IMR-90 (cell line): ENCODE data around the gene GALNT9. TPM values are rescaled to one million over a fixed set of nuclear protein-coding genes. Genes with fewer than 3 reads are reported as not detected.

Experiments
- ATAC-seq: fragments of 200-7000 bp; cut with Tn5 transposase; 2 replicates; pipeline ENCODE4 v1.9.1; 2020; ENCODE audit warnings: low read depth, mild to moderate bottlenecking, moderate library complexity
- BruUV-seq: library from RNA; stranded (reverse); fragments of 400-500 nt; replicated peaks from 2 replicates; lab custom pipeline; 2021; lab: Mats Ljungman, UMichigan
- CTCF ChIA-PET: fragments of 300-600 bp; formaldehyde crosslinking; extraction: SDS; loops from one replicate; lab custom pipeline; 2021; ENCODE audit warnings: antibody characterized with exemption; lab: Yijun Ruan, JAX
- POLR2A ChIA-PET: fragments of 300-600 bp; sonication (Branson Sonifier 250); formaldehyde crosslinking; loops from one replicate; lab custom pipeline; 2022; ENCODE audit warnings: antibody characterized with exemption; ENCODE audit not compliant: unreplicated experiment; lab: Charles Lee
- DNase-seq: peaks from one replicate; pipeline ENCODE4 v3.0.0; 2013
- H2AFZ ChIP-seq: replicated peaks from 2 replicates; pipeline ENCODE3; 2013; ENCODE audit warnings: low read length, mild to moderate bottlenecking; ENCODE audit not compliant: poor library complexity
- H2AK5ac ChIP-seq: 2 replicates; pipeline ENCODE4 v1.6.1; 2013; ENCODE audit warnings: low read depth, low read length, inconsistent platforms
- H2AK9ac ChIP-seq: replicated peaks from 2 replicates; pipeline ENCODE3; 2013; ENCODE audit warnings: mild to moderate bottlenecking, low read depth, low read length, moderate library complexity; ENCODE audit not compliant: poor library complexity
- H2BK120ac ChIP-seq: 2 replicates; pipeline ENCODE4 v1.6.1; 2013; ENCODE audit warnings: low read depth, low read length, inconsistent platforms
- H2BK15ac ChIP-seq: 3 replicates; pipeline ENCODE4 v1.6.1; 2013; ENCODE audit warnings: low read depth, low read length, inconsistent platforms
- H2BK20ac ChIP-seq: 2 replicates; pipeline ENCODE4 v1.6.1; 2013; ENCODE audit warnings: low read depth, mild to moderate bottlenecking, inconsistent platforms, low read length, moderate library complexity
- H2BK5ac ChIP-seq: 2 replicates; pipeline ENCODE4 v1.6.1; 2013; ENCODE audit warnings: mild to moderate bottlenecking, low read depth, low read length, inconsistent platforms; ENCODE audit not compliant: poor library complexity, severe bottlenecking
- H3K14ac ChIP-seq: replicated peaks from 2 replicates; pipeline ENCODE4 v1.6.1; 2013; ENCODE audit warnings: low read depth, low read length, inconsistent platforms
- H3K18ac ChIP-seq: 2 replicates; pipeline ENCODE4 v1.6.1; 2013; ENCODE audit warnings: low read depth, low read length, control low read depth
- H3K23ac ChIP-seq: 2 replicates; pipeline ENCODE4 v1.6.1; 2013; ENCODE audit warnings: low read depth, low read length, inconsistent platforms
- H3K27ac ChIP-seq: 2 replicates; pipeline ENCODE4 v1.5.1; 2013; ENCODE audit warnings: mild to moderate bottlenecking, control low read depth, low read length; ENCODE audit not compliant: insufficient read depth
- H3K27me3 ChIP-seq: 2 replicates; pipeline ENCODE4 v1.6.1; 2013; ENCODE audit warnings: low read length; ENCODE audit not compliant: control insufficient read depth, insufficient read depth
- H3K36me3 ChIP-seq: 2 replicates; pipeline ENCODE4 v1.6.1; 2013; ENCODE audit warnings: low read length, mixed read lengths; ENCODE audit not compliant: control insufficient read depth, insufficient read depth
- H3K4ac ChIP-seq: 2 replicates; pipeline ENCODE4 v1.6.1; 2013; ENCODE audit warnings: low read depth, low read length, inconsistent platforms
- H3K4me1 ChIP-seq: 2 replicates; pipeline ENCODE4 v1.6.1; 2013; ENCODE audit warnings: low read length, mixed read lengths; ENCODE audit not compliant: control insufficient read depth, insufficient read depth
- H3K4me2 ChIP-seq: 2 replicates; pipeline ENCODE4 v1.6.1; 2013; ENCODE audit warnings: low read depth, mild to moderate bottlenecking, control low read depth, low read length, moderate library complexity
- H3K4me3 ChIP-seq: 2 replicates; pipeline ENCODE4 v1.5.1; 2013; ENCODE audit warnings: low read depth, mild to moderate bottlenecking, control low read depth, low read length, moderate library complexity; ENCODE audit not compliant: insufficient read depth
- H3K56ac ChIP-seq: 2 replicates; pipeline ENCODE4 v1.6.1; 2013; ENCODE audit warnings: low read length, inconsistent platforms; ENCODE audit not compliant: insufficient read depth; ENCODE audit errors: extremely low read depth
- H3K79me1 ChIP-seq, 2 experiments: 2 replicates each; pipeline ENCODE4 v1.6.1; 2013; ENCODE audit warnings: low read length in 2 of 2, inconsistent platforms in 1 of 2, low read depth in 1 of 2
- H3K9ac ChIP-seq: 2 replicates; pipeline ENCODE4 v1.6.1; 2013; ENCODE audit warnings: low read depth, low read length, control low read depth
- H3K9me1 ChIP-seq: 2 replicates; pipeline ENCODE4 v1.6.1; 2013; ENCODE audit warnings: low read length, inconsistent platforms; ENCODE audit not compliant: insufficient read depth
- H3K9me3 ChIP-seq: 2 replicates; pipeline ENCODE4 v1.6.1; 2013; ENCODE audit warnings: low read length; ENCODE audit not compliant: control insufficient read depth, insufficient read depth
- H4K20me1 ChIP-seq: 2 replicates; pipeline ENCODE4 v1.6.1; 2013; ENCODE audit warnings: low read length, inconsistent platforms; ENCODE audit not compliant: insufficient read depth
- H4K5ac ChIP-seq: 2 replicates; pipeline ENCODE4 v1.6.1; 2013; ENCODE audit warnings: mild to moderate bottlenecking, low read depth, low read length, control low read depth
- H4K8ac ChIP-seq, 2 experiments: 2 replicates each; pipeline ENCODE4 v1.6.1; 2013; ENCODE audit warnings: low read depth in 2 of 2, low read length in 2 of 2, control low read depth in 1 of 2, inconsistent platforms in 1 of 2
- H4K91ac ChIP-seq: 2 replicates; pipeline ENCODE4 v1.6.1; 2013; ENCODE audit warnings: low read depth, low read length, inconsistent platforms; ENCODE audit not compliant: insufficient read depth
- MAFK ChIP-seq: IDR thresholded peaks from 2 replicates; pipeline ENCODE4 v1.6.1; 2012; ENCODE audit warnings: low read depth, low read length, improper control_type of control experiment
- RAD21 ChIP-seq: IDR thresholded peaks from 2 replicates; pipeline ENCODE4 v1.6.1; 2012; ENCODE audit warnings: low read length, improper control_type of control experiment
- RCOR1 ChIP-seq: IDR thresholded peaks from 2 replicates; pipeline ENCODE4 v1.6.1; 2012; ENCODE audit warnings: mild to moderate bottlenecking, low read length, improper control_type of control experiment; ENCODE audit not compliant: insufficient replicate concordance
- WGBS, 2 experiments: methylation state at CpG; one replicate each; pipeline versions ENCODE4 v1.1.5 to v1.1.7; 2013; ENCODE audit warnings: missing lambda C conversion rate in 2 of 2; ENCODE audit not compliant: insufficient read length in 1 of 2; ENCODE audit errors: extremely low coverage in 2 of 2; 5-methylcytosine and 5-hydroxymethylcytosine counted together
- dilution Hi-C: fragments of 300-500 bp; cut with HindIII; formaldehyde crosslinking; loops from one replicate; pipeline ENCODE4 v1.14.3; 2018; ENCODE audit warnings: low sequenced_read_pairs; ENCODE audit not compliant: unreplicated experiment
- in situ Hi-C: fragments of 300-500 bp; cut with MboI; formaldehyde crosslinking; loops from 3 replicates; pipeline ENCODE4 v1.14.3; 2019; ENCODE audit warnings: low sequenced_read_pairs, inconsistent platforms, mixed read lengths
- intact Hi-C: fragments of 100-400 bp; cut with micrococcal nuclease; formaldehyde crosslinking; loops from 2 replicates; pipeline ENCODE4 v1.10.0; 2022
- polyA plus RNA-seq, 3 experiments: library from polyadenylated mRNA; depleted of rRNA; stranded (reverse); fragments of >200 nt; gene quantifications; 2 replicates each; pipeline ENCODE4 v1.2.3, GENCODE V29; 2012; ENCODE audit warnings: low replicate concordance in 1 of 3
- total RNA-seq: library from RNA; depleted of rRNA; stranded (reverse); fragments of >200 nt; gene quantifications from 2 replicates; pipeline ENCODE4 v1.2.3, GENCODE V29; 2012
- TF ChIP-seq, protein P1 (sequence below): fragments of 150-350 bp; IDR thresholded peaks from 2 replicates; pipeline ENCODE4 v1.6.1; 2017; ENCODE audit warnings: mild to moderate bottlenecking, antibody characterized with exemption, low read length, low read depth

The GALNT9 gene
- total and polyA plus RNA-seq, 2 of the 4 experiments (the other 2 are of a cell fraction): under 0.01 to 0.12 TPM

DNA sequence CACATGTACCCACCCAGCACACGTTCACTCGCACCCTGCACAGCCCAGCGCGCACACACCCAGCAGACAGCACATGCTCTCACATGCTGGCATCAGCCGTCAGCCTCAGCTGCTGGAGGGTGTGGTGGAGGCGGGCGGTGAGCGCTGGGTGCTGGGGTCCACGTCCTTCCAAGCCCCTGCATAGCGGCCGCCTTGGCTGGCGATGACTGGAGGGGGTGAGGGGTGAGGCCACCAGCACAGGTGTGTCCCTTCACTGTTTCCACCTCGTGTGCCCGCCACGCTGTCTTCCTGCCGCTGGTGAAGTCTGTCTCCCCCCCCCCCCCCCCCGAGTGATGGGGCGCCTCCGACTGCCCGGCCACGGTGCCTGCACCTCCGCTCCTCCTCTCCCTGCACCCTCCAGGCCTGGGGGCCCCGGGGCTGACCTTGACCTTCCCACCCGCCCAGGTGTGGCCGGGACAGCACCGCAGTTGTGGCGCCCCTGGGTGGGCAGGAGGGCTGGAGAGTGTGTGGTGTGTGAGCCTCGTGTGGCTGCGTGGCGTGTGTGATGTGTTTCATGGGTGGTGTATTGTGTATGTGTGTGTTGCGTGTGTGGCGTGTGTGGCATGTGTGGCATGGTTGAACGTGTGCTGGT is 147.7 kb downstream of the GALNT9 start:
- H3K9me1 ChIP-seq: no peaks in the 10 kb centered on the region
- no peak overlapping the region for H3K4me3 ChIP-seq
- no peak overlapping the region for H4K91ac ChIP-seq
- H2BK20ac ChIP-seq: no peak overlapping the region
- no peak overlapping the region for H2AFZ ChIP-seq
- dilution Hi-C loops: no loop called here
- H3K9ac ChIP-seq: no peak overlapping the region
- in situ Hi-C loops: no loop called here
- H2AK9ac ChIP-seq: no peak overlapping the region
- no peak overlapping the region for H3K14ac ChIP-seq
- H4K20me1 ChIP-seq: no peaks in the 10 kb centered on the region; the same call in 1 of the 2 replicates
- BruUV-seq: no TSS peak
- H3K18ac ChIP-seq: no peak overlapping the region
- DNase-seq: no peak
- POLR2A ChIA-PET: no interaction called here
- intact Hi-C loops: no loop called here
- H2BK120ac ChIP-seq: no peak overlapping the region
- TF ChIP-seq MAFK (no peak), RAD21 (no peak), RCOR1 (no peak)
- TF ChIP-seq, protein P1, sequence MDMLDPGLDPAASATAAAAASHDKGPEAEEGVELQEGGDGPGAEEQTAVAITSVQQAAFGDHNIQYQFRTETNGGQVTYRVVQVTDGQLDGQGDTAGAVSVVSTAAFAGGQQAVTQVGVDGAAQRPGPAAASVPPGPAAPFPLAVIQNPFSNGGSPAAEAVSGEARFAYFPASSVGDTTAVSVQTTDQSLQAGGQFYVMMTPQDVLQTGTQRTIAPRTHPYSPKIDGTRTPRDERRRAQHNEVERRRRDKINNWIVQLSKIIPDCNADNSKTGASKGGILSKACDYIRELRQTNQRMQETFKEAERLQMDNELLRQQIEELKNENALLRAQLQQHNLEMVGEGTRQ: no peak
- no peak overlapping the region for H3K27ac ChIP-seq
- no peak overlapping the region for H3K23ac ChIP-seq
- H4K5ac ChIP-seq: no peak overlapping the region
- no peaks in the 10 kb centered on the region for H3K4me1 ChIP-seq
- H3K9me3 ChIP-seq: no peaks in the 10 kb centered on the region; the same call in 1 of the 2 replicates
- 60% methylated on average over 1 of the region's 33 CpGs; no CpG with 5 or more reads in 1 of the 2 experiments for WGBS, 2 experiments
- no peak overlapping the region for H4K8ac ChIP-seq
- H2BK5ac ChIP-seq: no peak overlapping the region
- CTCF ChIA-PET: no interaction called here
- no peak overlapping the region for H3K56ac ChIP-seq
- H3K79me1 ChIP-seq: no peaks in the 10 kb centered on the region
- no peaks in the 10 kb centered on the region for H3K36me3 ChIP-seq
- peaks cover 48% of the 10 kb centered on the region for H3K27me3 ChIP-seq
- no peak overlapping the region for H3K4me2 ChIP-seq
- ATAC-seq: no peak
- no peak overlapping the region for H2AK5ac ChIP-seq
- no peak overlapping the region for H2BK15ac ChIP-seq
- H3K4ac ChIP-seq: no peak overlapping the region
